ENCODE results near the gene RSPH9. TPM values are rescaled to one million over a fixed set of nuclear protein-coding genes. Genes with fewer than 3 reads are reported as not detected.

The RSPH9 gene
- total RNA-seq, 1 donor from 2014 or later = 0.22 TPM

DNA sequence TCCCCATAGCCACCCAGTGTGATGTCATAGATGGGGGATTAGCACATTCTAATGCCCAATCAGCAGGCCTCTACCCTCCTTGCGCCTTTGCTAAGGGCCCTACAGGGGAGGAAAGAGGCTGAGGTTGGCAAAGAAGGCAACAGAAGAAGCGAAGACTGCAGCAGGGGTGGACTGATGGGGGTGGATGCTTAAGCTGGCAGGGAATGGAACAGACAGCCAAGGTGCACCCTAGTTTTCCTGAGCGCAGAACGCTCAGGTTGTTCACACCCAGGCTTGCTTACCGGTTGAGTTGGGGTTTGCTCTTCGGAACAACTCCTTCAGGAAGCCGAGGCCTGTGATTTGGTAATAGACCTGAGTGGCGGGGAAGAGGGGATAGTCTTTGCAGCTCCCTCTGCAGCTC lies 30.1 kb downstream of the RSPH9 start:
- H3K4me3 Mint-ChIP-seq (ENCODE audit: unreplicated experiment) = no peak overlapping the region
- no peaks in the 10 kb centered on the region for H3K9me3 Mint-ChIP-seq (ENCODE audit: low read depth)
- peaks cover 28% of the 10 kb centered on the region for H3K36me3 Mint-ChIP-seq (ENCODE audit: low read depth)
- H3K27ac Mint-ChIP-seq (ENCODE audit: unreplicated experiment) = no peak overlapping the region
- H3K27me3 Mint-ChIP-seq (ENCODE audit: low read depth) = no peaks in the 10 kb centered on the region
- DNase-seq (ENCODE audit: low spot score) = no peak
- TF ChIP-seq, protein P1, sequence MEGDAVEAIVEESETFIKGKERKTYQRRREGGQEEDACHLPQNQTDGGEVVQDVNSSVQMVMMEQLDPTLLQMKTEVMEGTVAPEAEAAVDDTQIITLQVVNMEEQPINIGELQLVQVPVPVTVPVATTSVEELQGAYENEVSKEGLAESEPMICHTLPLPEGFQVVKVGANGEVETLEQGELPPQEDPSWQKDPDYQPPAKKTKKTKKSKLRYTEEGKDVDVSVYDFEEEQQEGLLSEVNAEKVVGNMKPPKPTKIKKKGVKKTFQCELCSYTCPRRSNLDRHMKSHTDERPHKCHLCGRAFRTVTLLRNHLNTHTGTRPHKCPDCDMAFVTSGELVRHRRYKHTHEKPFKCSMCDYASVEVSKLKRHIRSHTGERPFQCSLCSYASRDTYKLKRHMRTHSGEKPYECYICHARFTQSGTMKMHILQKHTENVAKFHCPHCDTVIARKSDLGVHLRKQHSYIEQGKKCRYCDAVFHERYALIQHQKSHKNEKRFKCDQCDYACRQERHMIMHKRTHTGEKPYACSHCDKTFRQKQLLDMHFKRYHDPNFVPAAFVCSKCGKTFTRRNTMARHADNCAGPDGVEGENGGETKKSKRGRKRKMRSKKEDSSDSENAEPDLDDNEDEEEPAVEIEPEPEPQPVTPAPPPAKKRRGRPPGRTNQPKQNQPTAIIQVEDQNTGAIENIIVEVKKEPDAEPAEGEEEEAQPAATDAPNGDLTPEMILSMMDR (IDR thresholded peaks at IDR 0.05) = no peak
- H3K4me1 Mint-ChIP-seq (ENCODE audit: low read depth) = no peaks in the 10 kb centered on the region

DNA sequence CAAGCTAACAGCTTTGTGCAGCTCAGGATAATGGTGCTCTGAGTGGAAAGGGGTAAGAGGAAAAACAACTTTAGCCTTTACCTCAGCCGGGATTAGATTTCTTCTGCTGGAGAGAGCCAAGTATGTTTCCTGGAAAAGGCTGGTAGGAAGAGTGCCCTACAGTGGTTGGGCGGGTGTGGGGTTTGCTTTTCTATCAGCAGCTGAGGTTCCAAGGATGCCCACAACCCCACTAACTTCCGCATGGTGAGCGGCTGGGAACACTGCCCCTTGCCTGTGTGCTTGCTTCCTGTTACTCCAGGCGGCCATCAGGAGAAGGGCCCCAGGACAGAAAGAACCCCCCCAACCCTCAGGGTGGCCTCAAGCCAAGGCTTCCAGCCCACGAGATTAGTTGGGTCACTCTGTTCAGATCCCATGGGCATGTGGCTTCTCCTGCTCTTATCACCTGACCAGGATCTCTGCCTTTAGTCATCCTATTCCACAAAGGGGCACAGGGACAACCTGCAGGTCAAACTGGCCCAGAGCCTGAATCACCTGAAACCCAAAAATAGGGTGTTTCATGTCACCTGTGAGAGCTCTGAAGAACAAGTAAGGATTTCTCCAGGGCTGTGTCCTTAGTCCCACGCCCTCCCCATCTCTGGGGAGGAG lies 32.2 kb downstream of the RSPH9 start:
- no peaks in the 10 kb centered on the region for H3K4me1 Mint-ChIP-seq (ENCODE audit: low read depth)
- H3K27ac Mint-ChIP-seq (ENCODE audit: unreplicated experiment) = no peak overlapping the region
- H3K36me3 Mint-ChIP-seq (ENCODE audit: low read depth) = peaks cover 29% of the 10 kb centered on the region
- DNase-seq (ENCODE audit: low spot score) = no peak
- no peak overlapping the region for H3K4me3 Mint-ChIP-seq (ENCODE audit: unreplicated experiment)
- TF ChIP-seq, protein P1 (IDR thresholded peaks at IDR 0.05) = no peak
- H3K27me3 Mint-ChIP-seq (ENCODE audit: low read depth) = no peaks in the 10 kb centered on the region
- no peaks in the 10 kb centered on the region for H3K9me3 Mint-ChIP-seq (ENCODE audit: low read depth)

DNA sequence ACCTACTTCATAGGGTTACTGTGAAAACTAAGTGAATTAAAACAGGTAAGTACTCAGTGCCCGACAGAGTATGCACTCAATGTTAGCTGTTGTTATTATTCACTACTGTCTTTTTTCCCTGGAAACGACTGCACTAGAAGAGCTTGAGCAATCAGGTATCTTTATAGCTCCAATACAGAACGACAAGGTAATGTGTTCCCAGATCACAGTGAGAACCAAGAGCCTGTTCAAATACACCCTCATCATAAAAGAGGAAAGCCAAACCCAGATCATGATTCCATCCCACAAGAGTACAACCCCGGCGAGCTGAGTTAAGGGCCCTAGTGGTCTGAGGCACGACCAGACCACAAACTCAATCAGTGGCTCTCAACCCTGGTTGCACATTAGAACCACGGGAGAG lies 32.9 kb downstream of the RSPH9 start:
- Mint-ChIP-seq H3K4me3 (ENCODE audit: unreplicated experiment) (no peak overlapping the region), H3K27me3 (ENCODE audit: low read depth) (no peaks in the 10 kb centered on the region), H3K27ac (ENCODE audit: unreplicated experiment) (no peak overlapping the region), H3K36me3 (ENCODE audit: low read depth) (peaks cover 29% of the 10 kb centered on the region), H3K9me3 (ENCODE audit: low read depth) (no peaks in the 10 kb centered on the region), H3K4me1 (ENCODE audit: low read depth) (no peaks in the 10 kb centered on the region)
- no peak for DNase-seq (ENCODE audit: low spot score)
- TF ChIP-seq, protein P1 (IDR thresholded peaks at IDR 0.05) = no peak

DNA sequence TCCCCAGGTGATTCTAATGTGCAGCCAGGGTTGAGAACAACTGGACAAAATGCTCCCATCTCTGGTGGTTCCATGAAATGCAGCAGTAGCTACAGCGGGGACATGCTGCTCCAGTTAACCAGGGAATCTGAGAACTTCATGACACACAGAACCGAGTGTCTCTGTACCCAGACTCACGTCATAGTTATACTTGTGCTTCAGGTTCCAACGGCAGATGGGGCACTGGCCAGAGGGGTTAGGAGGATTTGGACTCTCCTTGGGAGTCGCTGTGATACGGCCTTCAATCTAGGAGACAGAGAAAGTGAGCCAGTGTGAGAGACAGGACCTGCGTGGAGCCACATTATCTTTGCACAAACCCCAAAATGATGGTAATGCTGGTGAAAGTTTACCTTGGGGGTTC lies 33.5 kb downstream of the RSPH9 start:
- Mint-ChIP-seq H3K27me3 (ENCODE audit: low read depth) (no peaks in the 10 kb centered on the region), H3K4me3 (ENCODE audit: unreplicated experiment) (no peak overlapping the region), H3K4me1 (ENCODE audit: low read depth) (no peaks in the 10 kb centered on the region), H3K36me3 (ENCODE audit: low read depth) (peaks cover 28% of the 10 kb centered on the region), H3K9me3 (ENCODE audit: low read depth) (no peaks in the 10 kb centered on the region), H3K27ac (ENCODE audit: unreplicated experiment) (no peak overlapping the region)
- TF ChIP-seq, protein P1 (IDR thresholded peaks at IDR 0.05) = no peak
- DNase-seq (ENCODE audit: low spot score) = no peak

DNA sequence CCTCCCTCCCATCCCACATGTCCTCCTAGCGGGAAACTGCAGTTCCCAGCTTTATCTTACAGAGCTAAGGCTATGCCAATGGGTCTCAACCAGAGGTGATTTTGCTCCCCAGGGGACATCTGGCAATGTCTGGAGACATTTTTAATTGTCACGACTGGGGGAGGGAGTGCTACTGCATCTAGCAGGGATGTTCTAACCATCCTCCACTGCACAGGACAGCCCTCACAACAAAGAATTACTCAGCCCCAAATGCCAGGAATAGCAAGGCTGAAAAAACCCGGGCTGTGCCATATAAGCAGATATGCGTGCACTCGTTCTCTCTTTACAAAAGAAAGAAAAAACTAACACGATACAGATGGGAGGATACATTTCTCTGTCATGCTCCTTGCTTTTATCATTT lies 34.2 kb downstream of the RSPH9 start:
- H3K4me1 Mint-ChIP-seq (ENCODE audit: low read depth) = no peaks in the 10 kb centered on the region
- no peak for DNase-seq (ENCODE audit: low spot score)
- peaks cover 28% of the 10 kb centered on the region for H3K36me3 Mint-ChIP-seq (ENCODE audit: low read depth)
- no peak overlapping the region for H3K27ac Mint-ChIP-seq (ENCODE audit: unreplicated experiment)
- no peaks in the 10 kb centered on the region for H3K27me3 Mint-ChIP-seq (ENCODE audit: low read depth)
- no peaks in the 10 kb centered on the region for H3K9me3 Mint-ChIP-seq (ENCODE audit: low read depth)
- no peak overlapping the region for H3K4me3 Mint-ChIP-seq (ENCODE audit: unreplicated experiment)
- TF ChIP-seq, protein P1 (IDR thresholded peaks at IDR 0.05) = no peak
